Mesothelial cell of epicardium (in vitro differentiated cells): ENCODE measurements around the gene KYAT1. TPM values are rescaled to one million over a fixed set of nuclear protein-coding genes. Genes with fewer than 3 reads are reported as not detected.

Experiments
- DNase-seq, 2 experiments: peaks; one replicate each; pipeline ENCODE4 v3.0.0; 2021; ENCODE audit warnings: low spot score in 2 of 2; ENCODE audit not compliant: unreplicated experiment in 2 of 2
- H3K27ac Mint-ChIP-seq: 2 replicates; pipeline ENCODE4 v1.8.0; 2021; ENCODE audit warnings: mixed read lengths
- H3K27me3 Mint-ChIP-seq: 2 replicates; pipeline ENCODE4 v1.8.0; 2021; ENCODE audit warnings: low read depth, mixed read lengths
- H3K36me3 Mint-ChIP-seq: 2 replicates; pipeline ENCODE4 v1.8.0; 2021; ENCODE audit warnings: mixed read lengths
- H3K4me1 Mint-ChIP-seq: 2 replicates; pipeline ENCODE4 v1.8.0; 2021; ENCODE audit warnings: mixed read lengths
- H3K4me3 Mint-ChIP-seq: 2 replicates; pipeline ENCODE4 v1.8.0; 2021; ENCODE audit warnings: mild to moderate bottlenecking, moderate library complexity, mixed read lengths
- H3K9me3 Mint-ChIP-seq: 2 replicates; pipeline ENCODE4 v1.8.0; 2021; ENCODE audit warnings: mixed read lengths
- CTCF ChIP-seq: fragments of 200-600 bp; sonication (generic); IDR thresholded peaks from one replicate; pipeline ENCODE4 v1.5.0; 2021; ENCODE audit warnings: antibody characterized with exemption; ENCODE audit not compliant: unreplicated experiment
- total RNA-seq: library from RNA; stranded (reverse); gene quantifications from 3 replicates; pipeline ENCODE4 v1.2.1, GENCODE V29; 2021

KYAT1 gene
- total RNA-seq, 1 donor from 2014 or later, result 9.2 TPM

GRCh38 chr9:128899566-128900322 lies 18.0 kb upstream of the KYAT1 start:
- DNase-seq, result no peak
- TF ChIP-seq CTCF, result no peak
- H3K4me3 Mint-ChIP-seq, result no peak overlapping the region
- H3K27ac Mint-ChIP-seq, result no peak overlapping the region
- H3K9me3 Mint-ChIP-seq, result no peaks in the 10 kb centered on the region
- peaks cover 6% of the 10 kb centered on the region for H3K36me3 Mint-ChIP-seq
- H3K27me3 Mint-ChIP-seq, result no peaks in the 10 kb centered on the region
- H3K4me1 Mint-ChIP-seq, result no peaks in the 10 kb centered on the region

DNA sequence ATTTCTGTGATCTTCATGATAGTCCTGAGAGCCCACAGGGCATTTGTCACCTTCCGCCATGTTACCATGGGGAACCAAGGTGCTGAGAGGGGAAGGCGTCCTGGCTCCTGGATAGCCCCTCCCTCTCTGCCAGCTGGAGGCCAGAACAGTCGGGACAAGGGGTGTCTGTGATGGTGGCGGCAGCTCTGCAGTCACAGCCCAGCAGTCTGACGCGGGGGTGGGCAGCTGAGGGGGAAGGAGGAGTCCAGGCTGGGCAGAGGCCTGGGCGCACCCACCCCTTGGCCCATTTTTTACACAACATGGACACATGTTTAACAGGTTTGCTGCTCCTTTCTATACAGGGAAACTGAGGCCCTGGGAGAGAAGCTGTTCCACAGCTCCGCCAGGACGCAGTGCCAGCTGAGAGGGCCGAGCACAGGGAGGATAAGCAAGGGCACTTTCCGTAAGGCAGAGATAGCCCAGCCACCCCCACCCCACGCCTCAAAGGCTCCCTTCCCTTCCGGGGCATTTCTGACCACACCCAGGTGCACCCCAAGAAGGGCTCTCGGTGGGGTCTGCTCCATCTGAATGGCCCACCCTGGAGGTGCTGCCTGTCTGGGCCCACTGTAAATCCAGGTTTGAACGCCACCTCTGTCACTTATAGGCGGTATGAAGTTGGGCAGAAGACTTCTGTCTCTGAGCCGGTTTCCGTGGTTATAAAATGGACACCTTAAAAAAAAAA lies 17.3 kb upstream of the KYAT1 start:
- H3K9me3 Mint-ChIP-seq, result no peaks in the 10 kb centered on the region
- DNase-seq, result no peak
- no peaks in the 10 kb centered on the region for H3K4me1 Mint-ChIP-seq
- H3K27me3 Mint-ChIP-seq, result no peaks in the 10 kb centered on the region
- H3K36me3 Mint-ChIP-seq, result peaks cover 6% of the 10 kb centered on the region
- no peak overlapping the region for H3K4me3 Mint-ChIP-seq
- no peak for TF ChIP-seq CTCF
- no peak overlapping the region for H3K27ac Mint-ChIP-seq

DNA sequence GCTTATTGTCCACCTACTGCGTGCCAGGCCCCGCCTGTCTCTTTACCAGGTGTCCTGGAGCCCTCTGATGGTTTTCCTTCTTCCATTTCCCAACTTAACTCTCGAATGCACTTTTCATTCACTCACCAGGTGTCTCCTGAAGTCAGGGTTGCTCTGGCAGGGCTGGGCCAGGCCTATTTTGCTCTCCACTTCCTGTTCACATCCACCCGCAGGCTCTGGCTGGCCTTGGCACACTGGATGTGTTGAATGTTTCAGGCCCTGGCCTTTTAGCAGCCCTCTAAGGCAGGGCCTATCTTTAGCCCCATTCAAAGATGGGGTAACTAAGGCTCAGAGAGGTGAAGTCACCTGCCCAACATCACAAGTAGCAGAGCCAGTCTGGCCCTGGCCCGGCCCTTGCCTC lies 16.6 kb upstream of the KYAT1 start:
- DNase-seq, result no peak
- no peak overlapping the region for H3K4me3 Mint-ChIP-seq
- no peak overlapping the region for H3K27ac Mint-ChIP-seq
- H3K36me3 Mint-ChIP-seq, result peaks cover 8% of the 10 kb centered on the region
- H3K27me3 Mint-ChIP-seq, result no peaks in the 10 kb centered on the region
- H3K9me3 Mint-ChIP-seq, result no peaks in the 10 kb centered on the region
- H3K4me1 Mint-ChIP-seq, result no peaks in the 10 kb centered on the region
- TF ChIP-seq CTCF, result no peak

- Mint-ChIP-seq H3K4me3 (no peak overlapping the region), H3K4me1 (no peaks in the 10 kb centered on the region), H3K27ac (no peak overlapping the region), H3K9me3 (no peaks in the 10 kb centered on the region), H3K36me3 (peaks cover 10% of the 10 kb centered on the region), H3K27me3 (no peaks in the 10 kb centered on the region)
- no peak for TF ChIP-seq CTCF
- DNase-seq, result no peak
Measured at GRCh38 chr9:128895556-128895955, 13.8 kb upstream of the KYAT1 start.

DNA sequence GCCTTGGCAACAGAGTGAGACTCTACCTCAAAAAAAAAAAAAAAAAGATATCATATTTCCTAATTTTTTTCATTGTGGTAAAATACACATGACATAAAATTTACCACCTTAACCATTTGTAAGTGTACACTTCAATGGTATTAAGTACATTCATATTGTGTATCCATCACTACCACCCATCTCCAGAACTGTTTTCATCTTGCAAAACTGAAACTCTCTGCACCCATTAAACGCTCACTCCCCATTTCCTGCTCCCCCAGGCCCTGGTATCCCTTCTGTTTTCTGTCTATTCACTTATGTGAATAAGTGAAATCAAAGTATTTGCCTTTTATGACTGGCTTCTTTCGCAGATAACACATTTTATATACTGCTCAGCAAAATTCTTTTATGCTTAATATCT lies 13.0 kb upstream of the KYAT1 start:
- no peaks in the 10 kb centered on the region for H3K4me1 Mint-ChIP-seq
- H3K4me3 Mint-ChIP-seq, result no peak overlapping the region
- H3K9me3 Mint-ChIP-seq, result no peaks in the 10 kb centered on the region
- H3K36me3 Mint-ChIP-seq, result peaks cover 12% of the 10 kb centered on the region
- DNase-seq, result no peak
- no peak overlapping the region for H3K27ac Mint-ChIP-seq
- TF ChIP-seq CTCF, result no peak
- no peaks in the 10 kb centered on the region for H3K27me3 Mint-ChIP-seq
